ENCODE results near the gene PMF1.
"Not testable (repeated sequence)": the region's sequence is repeated elsewhere in the genome, so short reads cannot be mapped to it uniquely, and the experiment has no call there.

Gene PMF1

DNA sequence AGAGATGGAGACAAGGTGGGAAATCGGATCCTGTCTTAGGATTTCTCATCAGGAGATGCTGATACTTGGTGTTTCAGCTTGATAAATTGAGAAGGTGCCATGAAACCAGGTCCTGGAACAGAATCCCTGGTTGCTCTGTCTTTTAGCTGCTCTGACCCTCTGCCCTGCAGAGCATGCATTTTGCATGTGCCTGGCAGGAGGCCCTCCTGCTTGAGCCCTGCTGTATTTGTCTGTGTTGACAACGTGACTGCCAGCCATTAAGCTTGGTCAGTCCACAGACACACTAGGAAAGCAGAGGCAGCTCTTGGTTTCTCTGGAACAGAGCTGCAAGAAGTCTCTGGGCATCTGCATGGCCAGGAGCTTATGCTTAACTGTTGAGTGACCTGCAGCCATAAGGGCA is 16.4 kb upstream of the PMF1 start:
- DNase-seq (ENCODE audit: low spot score) = no peak

DNA sequence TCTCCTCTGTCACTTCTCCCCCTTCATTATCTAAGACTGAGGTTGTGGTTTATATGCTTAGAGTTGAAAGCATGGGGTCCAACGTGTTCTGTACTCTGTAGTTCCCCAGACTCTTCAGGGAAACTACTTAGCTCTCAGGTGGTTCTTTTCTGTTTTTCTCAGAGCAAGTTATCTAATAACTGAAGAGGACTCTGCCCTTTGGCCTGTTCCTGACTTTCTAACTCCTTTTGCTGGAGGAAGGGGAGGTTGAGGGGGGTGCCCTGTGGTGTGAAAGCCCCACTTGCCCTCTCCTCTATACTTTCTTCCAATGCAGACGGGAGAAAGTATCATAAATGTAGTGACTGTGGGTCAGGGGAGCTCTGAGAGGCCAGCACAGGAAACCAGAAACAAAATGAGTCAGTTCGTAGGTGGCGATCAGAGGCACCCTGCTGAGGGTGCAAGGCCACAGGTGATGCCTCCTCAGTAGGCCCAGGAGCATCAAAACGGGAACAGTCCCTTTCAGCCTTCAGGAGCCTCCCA is 13.9 kb upstream of the PMF1 start:
- no peak for DNase-seq (ENCODE audit: low spot score)

DNA sequence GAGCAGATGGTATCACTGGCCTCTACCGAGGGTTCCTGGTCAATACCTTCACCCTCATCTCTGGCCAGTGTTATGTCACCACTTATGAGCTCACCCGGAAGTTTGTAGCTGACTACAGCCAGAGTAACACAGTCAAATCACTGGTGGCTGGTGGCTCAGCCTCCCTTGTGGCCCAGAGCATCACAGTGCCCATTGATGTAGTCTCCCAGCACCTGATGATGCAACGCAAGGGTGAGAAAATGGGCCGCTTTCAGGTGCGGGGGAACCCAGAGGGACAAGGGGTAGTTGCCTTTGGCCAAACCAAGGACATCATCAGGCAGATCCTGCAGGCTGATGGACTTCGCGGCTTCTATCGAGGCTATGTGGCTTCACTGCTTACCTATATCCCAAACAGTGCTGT is 12.8 kb upstream of the PMF1 start:
- DNase-seq (ENCODE audit: low spot score) = no peak

DNA sequence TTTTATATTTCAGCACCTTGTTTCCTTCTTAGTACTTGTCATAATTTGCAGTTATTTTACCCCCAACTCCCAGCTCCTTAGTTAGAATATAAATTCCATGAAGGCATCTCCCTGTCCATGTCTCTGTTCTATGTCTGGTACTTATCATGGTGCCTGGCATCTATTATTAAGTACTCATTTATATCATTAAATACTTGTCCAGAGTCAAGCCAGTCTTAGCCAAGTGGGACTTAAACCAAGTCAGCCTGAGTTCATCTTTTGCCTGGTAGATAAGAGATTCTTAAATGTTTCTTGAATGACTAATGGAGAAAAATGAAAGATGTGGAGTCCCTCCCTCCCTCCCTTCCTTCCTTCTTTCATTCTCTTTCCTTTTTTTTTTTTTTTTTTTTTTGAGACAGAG is 9.5 kb upstream of the PMF1 start:
- no peak for DNase-seq (ENCODE audit: low spot score)

DNA sequence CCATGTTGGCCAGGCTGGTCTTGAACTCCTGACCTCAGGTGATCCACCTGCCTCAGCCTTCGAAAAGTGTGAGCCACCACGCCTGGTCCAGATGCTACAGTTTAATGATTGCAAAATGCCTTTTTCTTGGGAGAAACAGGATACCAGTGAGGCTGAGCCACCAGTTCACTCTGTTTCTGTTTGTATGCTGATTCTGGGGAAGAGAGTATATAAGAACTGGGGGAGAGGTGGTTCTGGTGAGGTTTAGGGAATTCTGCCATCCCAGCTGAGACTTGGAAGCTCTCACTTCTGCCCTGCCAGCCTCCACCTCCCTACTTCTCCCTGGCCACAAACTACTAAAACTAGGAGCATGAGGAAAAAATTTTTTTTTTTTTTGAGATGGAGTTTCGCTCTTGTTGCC is 8.1 kb upstream of the PMF1 start:
- no peak for DNase-seq (ENCODE audit: low spot score)

DNA sequence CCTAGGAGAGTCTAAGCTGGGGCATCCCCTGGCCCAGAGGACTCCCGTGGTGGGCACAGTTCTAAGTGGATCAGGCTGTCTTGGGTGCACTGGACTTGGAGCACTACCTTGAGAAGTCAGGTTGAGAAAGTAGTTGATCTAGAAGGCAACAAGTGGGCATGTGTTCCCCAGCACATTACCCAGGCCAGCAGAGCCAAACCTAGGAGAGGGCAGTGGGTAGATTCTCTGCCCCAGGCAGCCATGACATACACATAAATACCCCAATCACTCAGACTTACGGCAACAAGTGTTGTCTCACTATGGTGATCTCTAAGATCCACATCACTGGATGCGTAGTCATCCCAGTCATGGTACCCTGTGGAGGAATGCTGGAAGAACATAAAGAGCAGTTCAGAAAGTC is 1.6 kb upstream of the PMF1 start:
- DNase-seq (ENCODE audit: low spot score) = no peak

DNA sequence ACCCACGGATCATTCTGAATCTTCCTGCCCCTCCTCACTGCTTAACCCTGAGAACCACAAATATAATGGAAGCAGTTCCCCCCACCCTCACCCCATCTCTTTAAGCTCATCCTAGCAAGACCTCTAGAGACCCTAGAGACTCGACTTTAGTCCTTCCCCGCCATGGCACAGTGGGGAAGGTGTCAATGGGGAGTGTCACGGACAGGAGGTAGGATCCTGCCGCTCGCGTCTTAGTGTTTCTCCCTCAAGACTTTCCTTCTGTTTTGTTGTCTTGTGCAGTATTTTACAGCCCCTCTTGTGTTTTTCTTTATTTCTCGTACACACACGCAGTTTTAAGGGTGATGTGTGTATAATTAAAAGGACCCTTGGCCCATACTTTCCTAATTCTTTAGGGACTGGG is 677 bp upstream of the PMF1 start:
- DNase-seq (ENCODE audit: low spot score) = no peak

DNA sequence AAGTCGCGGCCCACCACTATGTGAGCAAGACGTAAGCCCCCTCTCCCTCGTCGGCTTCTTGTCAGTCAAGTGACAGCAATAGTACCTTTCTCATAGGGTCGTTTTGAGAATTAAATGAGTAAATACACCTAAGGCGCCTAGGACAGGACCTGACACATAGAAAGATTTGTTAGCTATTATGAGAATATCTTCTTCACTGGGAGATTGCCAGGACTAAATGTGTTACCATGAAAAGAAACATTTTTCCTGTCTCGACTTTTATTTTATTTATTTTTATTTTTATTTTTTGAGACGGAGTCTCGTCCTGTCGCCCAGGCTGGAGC is 798 bp downstream of the PMF1 start:
- DNase-seq (ENCODE audit: low spot score) = no peak

DNA sequence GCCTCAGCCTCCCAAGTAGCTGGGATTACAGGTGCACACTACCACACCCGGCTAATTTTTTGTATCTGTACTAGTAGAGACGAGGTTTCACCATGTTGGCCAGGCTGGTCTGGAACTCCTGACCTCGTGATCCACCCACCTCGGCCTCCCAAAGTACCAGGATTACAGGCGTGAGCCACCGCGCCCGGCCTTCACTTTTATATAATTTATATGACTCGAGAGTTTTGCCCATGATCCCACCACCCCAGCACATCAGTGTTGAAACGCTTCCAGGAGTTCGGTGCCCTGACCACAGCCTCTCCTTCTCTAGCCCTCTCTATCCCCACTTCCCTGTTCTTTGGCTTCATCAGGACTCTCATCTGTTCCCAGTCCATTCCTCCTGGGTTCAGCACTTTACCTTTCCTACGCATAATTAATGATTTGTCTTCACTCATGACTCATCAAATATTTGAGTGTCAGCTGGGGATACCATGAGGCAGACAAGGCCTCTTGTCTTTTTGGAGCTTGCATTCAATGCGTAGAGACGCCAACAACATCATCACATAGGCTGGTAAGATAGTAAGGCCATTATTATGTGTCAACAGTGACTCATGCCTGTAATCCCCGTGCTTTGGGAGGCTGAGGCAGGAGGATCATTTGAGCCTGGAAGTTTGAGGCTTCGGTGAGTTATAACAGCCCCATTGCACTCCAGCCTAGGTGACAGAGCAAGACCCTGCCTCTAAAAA is 1.4 kb downstream of the PMF1 start:
- DNase-seq (ENCODE audit: low spot score) = no peak

DNA sequence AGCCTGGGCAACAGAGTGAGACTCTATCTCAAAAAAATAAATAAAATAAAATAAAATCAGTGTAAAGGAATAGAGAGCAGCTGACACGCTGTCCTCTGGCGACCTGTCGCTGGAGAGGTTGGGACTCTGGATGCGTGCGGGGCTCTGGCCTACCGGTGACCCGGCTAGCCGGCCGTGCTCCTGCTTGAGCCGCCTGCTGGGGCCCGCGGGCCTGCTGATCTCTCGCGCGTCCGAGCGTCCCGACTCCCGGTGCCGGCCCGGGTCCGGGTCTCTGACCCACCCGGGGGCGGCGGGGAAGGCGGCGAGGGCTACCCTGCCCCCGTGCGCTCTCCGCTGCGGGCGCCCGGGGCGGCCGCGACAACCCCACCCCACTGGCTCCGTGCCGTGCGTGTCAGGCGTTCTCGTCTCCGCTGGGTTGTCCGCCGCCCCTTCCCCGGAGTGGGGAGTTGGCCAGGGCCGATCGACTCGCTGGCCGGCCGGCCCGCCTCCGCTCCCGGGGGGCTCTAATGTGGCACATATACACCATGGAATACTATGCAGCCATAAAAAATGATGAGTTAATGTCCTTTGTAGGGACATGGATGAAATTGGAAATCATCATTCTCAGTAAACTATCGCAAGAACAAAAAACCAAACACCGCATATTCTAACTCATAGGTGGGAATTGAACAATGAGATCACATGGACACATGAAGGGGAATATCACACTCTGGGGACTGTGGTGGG is 3.7 kb downstream of the PMF1 start:
- not testable (repeated sequence) for DNase-seq (ENCODE audit: low spot score)

DNA sequence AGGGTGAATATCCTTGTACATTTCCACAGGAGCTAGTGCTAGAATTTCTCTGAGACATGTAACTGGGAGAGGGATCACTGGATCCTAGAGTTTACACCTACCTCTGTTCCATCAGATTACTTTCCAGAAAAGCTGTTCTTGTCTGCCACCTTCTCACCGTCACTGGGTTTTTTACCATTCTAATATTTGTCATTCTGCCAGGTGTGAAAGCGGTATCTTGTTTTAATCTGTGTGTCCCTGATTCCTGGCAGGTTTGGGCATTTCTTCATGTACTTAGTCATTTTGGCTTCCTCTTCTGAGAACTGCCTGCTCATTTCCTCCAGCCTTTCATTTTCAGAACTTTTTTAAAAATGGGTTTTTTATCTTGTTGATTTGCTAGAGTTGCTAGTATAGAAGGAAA is 5.1 kb downstream of the PMF1 start:
- DNase-seq (ENCODE audit: low spot score) = peak; percentile 43

DNA sequence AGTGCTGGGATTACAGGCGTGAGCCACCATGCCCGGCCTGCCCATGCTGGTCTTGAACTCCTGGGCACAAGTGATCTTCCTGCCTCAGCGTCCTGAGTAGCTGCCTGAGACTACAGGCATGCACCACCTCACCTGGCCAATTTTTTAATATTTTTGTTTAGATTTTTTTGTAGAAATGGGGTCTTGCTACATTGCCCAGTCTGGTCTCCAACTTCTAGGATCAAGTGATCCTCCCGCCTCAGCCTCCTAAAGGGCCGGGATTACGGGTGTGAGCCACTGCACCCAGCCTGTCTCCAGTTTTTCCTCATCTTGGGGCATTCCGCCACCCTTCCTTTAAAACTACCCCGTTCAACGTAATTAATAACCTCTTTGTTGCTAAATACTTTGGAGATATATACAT is 7.4 kb downstream of the PMF1 start:
- DNase-seq (ENCODE audit: low spot score) = no peak

DNA sequence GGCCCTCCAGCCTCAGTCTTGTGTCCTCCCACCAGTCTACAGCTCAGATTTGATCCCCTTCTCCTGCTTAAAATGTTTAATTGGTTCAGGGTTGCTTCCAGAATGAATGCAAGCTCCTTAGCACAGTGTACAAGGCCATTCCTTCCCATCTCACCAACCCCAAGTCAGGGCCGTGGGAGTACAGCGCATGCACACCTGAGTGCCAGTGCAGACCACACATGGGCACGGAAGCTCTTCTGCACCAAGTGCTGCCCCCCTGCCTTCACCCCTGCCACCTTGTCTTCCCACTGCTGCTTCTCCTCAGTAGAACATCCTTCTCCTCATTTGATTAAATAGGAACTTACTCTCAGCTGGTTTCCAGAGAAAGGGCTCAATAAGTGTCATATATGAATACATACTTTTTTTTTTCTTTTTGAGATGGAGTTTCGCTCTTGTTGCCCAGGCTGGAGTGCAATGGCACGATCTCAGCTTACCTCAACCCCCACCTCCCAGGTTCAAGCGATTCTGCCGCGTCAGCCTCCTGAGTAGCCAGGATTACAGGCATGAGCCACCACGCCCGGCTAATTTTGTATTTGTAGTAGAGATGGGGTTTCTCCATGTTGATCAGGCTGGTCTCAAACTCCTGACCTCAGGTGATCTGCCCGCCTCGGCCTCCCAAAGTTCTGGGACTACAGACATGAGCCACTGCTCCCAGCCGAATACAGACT is 9.3 kb downstream of the PMF1 start:
- no peak for DNase-seq (ENCODE audit: low spot score)

DNA sequence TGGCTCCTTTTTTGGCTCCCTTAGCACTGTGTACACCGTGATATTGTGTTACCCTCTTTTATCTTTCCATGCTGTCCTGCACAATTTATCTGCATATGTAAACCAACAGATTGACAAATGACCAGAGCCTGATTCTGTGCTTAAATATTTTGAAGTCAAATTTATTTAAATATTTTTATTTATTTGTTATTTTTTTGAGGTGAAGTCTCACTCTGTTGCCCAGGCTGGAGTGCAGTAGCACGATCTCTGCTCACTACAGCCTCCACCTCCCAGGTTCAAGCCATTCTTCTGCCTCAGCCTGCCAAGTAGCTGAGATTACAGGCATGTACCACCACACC is 12.8 kb downstream of the PMF1 start:
- DNase-seq (ENCODE audit: low spot score) = no peak

DNA sequence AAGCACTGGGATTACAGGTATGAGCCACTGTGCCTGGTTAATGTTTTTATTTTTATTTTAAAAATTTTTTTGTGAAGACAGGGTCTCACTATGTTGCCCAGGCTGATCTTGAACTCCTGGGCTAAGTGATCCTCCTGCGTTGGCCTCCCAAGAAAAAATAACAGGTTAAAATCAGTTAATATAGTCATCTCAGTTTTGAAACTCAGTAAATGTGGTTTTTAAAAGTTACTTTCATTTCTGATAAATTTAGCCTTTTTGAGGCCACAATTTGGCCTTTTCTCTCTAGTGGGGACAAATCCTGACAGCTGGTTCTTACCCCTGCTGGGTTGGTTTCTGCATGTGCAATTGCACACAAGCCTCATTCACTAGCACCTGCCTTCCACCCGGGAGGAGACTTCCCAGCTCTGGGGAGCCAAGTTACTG is 13.3 kb downstream of the PMF1 start:
- DNase-seq (ENCODE audit: low spot score) = no peak

DNA sequence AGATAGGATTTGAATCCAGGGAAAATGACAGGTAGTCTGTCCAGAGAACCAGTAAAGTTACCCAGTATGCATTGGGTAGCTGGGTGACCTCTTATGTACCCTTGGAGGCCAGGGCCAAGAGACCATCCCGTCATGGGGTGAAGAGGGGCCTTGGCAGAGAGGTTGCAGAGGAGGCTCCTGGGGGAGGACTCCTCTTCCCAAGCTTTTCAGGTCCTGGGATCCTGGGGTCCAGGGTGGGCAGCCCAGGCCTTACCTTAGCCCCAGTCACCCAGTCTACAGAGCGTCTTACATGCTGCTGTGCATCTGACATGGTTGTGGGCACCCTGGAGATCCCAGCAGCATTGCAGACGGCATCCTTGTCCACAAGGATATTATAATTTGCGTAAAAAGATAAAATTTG is 14.0 kb downstream of the PMF1 start:
- no peak for DNase-seq (ENCODE audit: low spot score)

DNA sequence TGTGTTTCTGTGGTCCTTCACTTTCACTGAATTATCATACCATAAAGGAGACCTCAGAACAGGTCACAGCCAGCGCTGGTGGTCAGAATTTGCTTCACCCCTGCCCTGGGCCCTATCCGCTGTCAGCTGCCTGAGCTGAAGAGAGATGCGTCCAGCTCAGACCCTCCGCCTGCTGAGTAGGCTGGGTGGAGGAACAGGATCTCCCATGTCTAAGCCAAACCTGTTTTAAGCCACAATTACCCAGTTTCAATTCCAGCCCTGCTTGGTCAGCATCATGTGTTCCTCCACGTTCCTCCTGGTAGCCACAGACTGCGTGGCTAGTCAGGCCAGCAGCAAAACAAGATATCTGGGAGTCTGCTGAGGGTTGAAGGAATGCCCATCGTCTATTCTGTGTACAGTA is 15.7 kb downstream of the PMF1 start:
- DNase-seq (ENCODE audit: low spot score) = no peak

DNA sequence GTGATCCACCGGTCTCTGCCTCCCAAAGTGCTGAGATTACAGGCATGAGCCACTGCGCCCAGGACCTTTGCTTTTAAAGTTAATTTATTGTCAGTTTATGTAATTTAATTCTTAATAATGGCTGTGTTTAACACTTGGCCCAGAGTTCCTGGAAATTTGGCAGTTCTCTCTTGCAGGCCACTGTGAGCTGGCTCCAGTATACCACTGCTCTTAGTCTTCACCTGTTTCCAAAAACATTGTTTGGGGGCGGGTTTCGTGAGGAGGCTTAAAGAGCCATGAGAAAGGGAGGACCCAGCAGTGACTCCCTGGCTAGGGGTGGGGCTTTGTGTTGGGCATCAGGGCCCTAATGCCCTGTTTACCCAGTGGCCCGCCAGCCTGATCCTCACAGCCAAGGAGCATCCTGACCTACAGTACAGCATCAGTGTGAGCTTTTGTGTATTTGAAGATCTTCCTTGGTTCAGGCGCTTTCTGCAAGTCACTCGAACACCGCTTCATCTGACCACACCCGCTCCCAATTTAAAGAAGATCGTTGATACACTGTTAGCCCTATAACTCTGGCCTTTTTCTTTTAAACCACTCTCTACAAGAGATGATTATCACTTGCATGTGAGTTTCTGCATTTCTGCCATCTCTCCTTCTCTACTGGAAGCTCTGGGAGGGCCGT is 17.1 kb downstream of the PMF1 start:
- DNase-seq (ENCODE audit: low spot score) = no peak

DNA sequence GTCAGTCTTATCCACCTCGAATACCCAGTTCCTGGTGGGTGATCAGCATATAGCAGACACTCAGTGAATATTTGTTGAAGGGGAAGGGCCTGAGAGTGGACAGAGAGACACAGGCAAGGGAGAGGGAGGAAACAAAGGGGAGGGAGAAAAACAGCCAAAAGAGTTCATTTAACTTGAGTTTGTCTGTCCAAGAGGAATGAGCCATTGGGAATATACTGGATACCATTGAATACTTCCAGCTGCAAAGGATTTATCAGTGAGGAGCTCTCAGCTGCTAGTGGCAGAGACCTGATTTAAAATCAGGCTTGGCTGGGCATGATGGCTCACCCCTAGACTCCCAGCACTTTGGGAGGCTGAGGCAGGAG is 17.6 kb downstream of the PMF1 start:
- DNase-seq (ENCODE audit: low spot score) = no peak

DNA sequence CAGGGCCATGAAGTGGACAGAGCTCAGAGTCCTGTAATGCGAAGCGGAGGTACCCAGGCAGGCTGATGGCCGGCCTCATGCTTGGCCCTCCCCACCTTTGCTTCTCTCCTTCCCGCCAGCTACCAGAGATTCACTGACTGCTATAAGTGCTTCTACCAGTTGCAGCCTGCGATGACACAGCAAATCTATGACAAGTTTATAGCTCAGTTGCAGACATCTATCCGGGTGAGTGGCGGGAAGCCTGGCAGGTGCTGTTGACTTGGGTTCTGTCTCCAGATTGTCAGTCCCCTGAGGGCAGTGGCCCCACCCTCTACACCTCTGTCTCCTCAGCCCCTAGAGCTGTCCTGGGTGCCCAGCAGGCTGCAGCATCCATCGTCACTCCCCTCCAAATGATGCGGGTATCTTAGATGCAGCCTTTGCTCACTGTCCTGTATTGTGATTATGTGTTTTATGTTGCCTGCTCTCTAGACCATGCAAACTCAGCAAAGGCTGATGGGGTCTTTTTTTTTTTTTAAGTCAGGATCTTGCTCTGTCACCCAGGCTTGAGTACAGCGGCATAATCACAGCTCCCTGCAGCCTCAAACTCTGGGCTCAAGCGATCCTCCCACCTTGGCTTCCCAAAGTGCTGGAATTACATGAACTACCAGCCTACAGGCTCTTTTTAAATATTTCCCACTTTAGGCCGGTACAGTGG is 19.5 kb downstream of the PMF1 start:
- DNase-seq (ENCODE audit: low spot score) = no peak

DNA sequence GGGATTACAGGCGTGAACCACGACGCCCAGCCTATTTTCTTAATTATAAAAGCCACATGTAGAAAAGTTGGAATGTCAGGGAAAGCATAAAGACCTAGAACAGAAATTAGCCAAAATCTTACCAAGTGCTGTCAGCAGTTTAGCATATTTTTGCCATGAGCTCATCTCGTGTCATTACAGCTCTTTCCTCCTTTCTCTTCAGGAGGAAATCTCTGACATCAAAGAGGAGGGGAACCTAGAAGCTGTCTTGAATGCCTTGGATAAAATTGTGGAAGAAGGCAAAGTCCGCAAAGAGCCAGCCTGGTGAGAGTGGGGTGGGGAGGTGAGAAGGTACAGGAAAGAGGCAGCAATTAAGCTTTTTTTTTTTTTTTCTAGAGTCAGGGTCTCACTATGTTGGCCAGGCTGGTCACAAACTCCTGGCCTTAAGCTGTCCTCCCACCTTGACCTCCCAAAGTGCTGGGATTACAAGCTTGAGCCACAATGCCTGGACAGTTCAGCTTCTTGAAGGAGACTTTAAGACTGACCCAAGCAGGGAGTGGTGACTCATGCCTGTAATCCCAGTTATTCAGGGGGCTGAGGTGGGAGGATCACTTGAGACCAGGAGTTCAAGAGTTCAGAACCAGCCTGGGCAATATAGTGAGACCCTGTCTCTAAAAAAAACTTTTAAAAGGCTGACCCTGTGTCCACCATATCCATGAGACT is 20.8 kb downstream of the PMF1 start:
- peak; percentile 56 for DNase-seq (ENCODE audit: low spot score)

DNA sequence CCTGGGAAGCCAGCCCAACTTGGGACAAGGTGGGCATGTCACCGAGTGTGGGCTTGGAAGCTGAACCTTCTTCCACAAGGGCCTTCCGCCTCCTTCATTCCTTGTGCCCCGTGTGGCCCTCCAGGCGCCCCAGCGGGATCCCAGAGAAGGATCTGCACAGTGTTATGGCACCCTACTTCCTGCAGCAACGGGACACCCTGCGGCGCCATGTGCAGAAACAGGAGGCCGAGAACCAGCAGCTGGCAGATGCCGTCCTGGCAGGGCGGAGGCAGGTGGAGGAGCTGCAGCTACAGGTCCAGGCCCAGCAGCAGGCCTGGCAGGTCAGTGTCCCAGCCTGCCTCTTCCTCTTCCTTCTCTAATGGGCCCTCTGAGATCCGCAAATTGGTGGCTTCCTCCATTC is 23.4 kb downstream of the PMF1 start:
- no peak for DNase-seq (ENCODE audit: low spot score)

All from kidney capillary endothelial cell (primary cell).